GM21528 (cell line): ENCODE data around the gene RPS6KA2.
A peak's percentile ranks its signal among the peaks of the same experiment; 100 is the strongest.
"Not testable (repeated sequence)": the region's sequence is repeated elsewhere in the genome, so short reads cannot be mapped to it uniquely, and the experiment has no call there.

Source experiments
- ATAC-seq: cut with Tn5 transposase; IDR thresholded peaks from one replicate; pipeline ENCODE4 v1.9.1; 2021; ENCODE audit warnings: mild to moderate bottlenecking, moderate library complexity; ENCODE audit not compliant: unreplicated experiment, low FRiP score

The RPS6KA2 gene

GRCh38 chr6:166636191-166636933 lies 9.3 kb upstream of the RPS6KA2 start:
- ATAC-seq: no peak

- ATAC-seq: no peak
Observed at GRCh38 chr6:166635013-166635970, 8.2 kb upstream of the RPS6KA2 start.

DNA sequence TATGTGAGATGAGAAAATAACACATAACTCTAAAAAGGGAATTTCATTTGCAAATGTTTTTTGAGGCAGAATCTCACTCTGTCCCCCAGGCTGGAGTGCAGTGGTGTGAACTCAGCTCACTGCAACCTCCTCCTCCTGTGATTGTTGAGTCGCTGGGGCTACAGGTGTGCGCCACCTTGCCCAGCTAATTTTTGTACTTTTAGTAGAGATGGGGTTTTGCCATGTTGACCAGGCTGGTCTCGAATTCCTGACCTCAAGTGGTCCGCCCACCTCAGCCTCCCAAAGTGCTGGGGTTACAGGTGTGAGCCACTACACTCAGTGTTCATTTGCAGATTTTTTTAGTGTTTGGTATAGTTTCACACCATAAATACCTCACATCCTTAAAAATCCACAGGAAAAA lies 7.5 kb upstream of the RPS6KA2 start:
- not testable (repeated sequence) for ATAC-seq

GRCh38 chr6:166633732-166634535 lies 6.9 kb upstream of the RPS6KA2 start:
- ATAC-seq: no peak

GRCh38 chr6:166632731-166633130 lies 5.7 kb upstream of the RPS6KA2 start:
- no peak for ATAC-seq

GRCh38 chr6:166630462-166630861 lies 3.4 kb upstream of the RPS6KA2 start:
- no peak for ATAC-seq

GRCh38 chr6:166629628-166630027 lies 2.6 kb upstream of the RPS6KA2 start:
- no peak for ATAC-seq

GRCh38 chr6:166627875-166628801 lies 1.1 kb upstream of the RPS6KA2 start:
- peak; percentile 35 for ATAC-seq

DNA sequence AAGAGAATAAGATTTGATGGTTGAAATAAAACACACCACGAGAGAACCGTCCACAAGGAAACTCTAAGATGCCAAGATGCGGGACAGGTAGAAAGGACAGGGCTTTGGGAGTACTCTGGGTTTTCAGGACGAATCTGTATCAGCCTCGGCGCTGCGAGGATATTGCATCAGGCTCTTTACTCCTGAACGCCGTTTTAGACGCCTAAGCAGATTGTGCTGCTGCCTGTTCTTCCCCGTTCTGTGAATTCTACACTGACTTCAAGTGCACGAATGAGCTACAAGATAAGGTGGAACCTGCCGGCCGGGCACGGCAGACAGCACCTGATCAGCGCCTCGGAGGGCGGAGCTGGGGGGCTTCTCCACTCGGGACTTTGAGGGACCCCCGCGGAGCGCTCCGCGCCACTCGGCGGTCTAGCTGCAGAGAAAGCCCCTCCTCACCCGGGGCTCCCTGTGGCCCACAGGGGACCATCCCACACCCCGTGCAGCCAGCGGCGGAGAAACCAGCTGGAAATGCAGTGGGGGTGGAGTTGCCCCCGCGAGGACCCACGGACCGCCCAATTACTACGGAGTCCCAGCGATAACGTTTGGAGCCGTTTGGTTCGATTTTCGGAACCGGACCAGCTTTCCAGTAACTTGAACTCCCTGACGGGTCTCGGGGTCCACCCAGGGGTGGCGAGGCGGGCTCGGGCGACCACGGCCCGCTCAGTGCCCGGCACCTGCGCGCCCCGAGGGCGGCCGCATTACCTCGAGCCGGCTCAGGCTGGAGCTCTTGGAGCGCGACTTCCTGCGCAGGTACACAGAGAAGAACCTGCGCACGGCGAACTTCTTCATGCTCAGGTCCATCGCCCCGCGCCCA lies 646 bp downstream of the RPS6KA2 start:
- peak; percentile 1 for ATAC-seq

DNA sequence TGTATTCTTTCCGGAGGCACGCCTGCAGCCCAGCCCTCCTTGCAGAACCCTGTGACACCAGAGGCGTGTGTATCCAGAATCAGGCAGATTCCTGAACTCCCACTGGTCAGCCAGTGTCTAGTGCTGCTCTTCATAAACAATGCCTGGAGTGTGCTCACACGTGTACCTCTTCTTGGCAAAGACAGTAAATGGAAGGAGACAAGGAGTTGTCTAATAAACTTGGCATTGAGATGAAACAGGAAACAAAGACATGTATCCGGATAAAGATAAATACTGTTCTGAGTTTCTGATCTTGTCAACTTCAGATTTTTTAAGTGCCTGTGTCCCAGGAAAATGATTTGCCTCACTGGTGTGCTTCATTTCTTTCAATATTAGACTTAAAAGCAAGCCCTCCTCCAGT lies 1.7 kb downstream of the RPS6KA2 start:
- ATAC-seq: no peak

DNA sequence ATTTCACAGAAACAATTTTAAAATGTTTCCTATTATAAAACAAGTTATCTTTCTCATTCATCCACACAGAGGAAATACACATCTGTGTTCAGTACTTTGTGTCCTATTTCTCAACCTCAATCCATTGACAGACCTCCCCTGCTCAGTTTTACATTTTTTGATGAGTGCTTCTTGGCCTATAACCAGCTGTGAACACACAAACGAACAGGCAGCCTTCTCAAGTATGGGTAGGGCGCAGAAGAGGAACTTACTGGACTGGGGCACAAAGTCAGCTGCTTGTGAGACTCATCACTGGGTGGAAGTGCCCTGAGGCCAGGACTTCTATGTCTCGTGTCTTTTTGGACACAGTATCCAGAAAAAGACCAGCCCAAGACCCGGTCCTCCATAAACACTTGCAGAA lies 2.8 kb downstream of the RPS6KA2 start:
- ATAC-seq: no peak

DNA sequence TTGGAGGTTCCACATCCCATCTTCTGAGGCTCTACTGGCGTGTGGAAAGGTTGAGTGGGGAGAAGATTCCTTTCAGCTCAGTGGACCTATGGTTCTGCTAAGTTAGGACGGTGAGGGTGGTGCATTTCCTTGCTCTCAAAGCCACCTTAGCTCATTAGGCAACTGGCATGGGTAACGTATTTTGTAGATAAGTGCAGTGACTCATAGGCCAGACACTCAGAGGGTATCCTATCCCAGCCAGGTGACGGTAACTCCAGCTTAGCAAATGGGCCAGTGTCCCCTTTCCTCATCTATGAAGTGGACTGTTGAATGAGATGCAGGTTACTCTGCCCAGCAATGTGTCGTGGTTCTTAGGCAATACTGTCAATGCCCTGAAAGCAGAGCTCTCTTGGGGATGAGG lies 3.7 kb downstream of the RPS6KA2 start:
- no peak for ATAC-seq

- ATAC-seq: no peak
Observed at GRCh38 chr6:166621114-166621540, 5.9 kb downstream of the RPS6KA2 start.

GRCh38 chr6:166620478-166621113 lies 6.5 kb downstream of the RPS6KA2 start:
- ATAC-seq: no peak

DNA sequence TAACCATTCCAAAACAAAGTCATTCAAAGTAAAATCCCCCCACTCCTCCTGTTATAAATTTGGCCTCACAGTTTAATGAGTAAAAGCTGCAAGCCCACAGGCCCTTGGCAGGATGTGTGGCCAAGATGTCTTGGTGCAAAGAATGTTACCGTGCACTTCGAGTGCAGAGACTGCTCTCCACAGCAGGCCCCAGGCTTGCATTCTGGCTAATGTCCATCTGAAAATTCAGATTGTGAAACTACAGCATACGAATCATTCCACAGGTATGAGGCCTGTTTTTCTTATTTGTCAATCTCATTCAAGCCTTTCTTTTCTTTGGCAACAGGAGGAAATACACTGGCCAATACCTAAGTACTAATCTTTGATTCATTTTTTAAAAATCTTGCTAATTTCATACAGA lies 7.1 kb downstream of the RPS6KA2 start:
- ATAC-seq: no peak

DNA sequence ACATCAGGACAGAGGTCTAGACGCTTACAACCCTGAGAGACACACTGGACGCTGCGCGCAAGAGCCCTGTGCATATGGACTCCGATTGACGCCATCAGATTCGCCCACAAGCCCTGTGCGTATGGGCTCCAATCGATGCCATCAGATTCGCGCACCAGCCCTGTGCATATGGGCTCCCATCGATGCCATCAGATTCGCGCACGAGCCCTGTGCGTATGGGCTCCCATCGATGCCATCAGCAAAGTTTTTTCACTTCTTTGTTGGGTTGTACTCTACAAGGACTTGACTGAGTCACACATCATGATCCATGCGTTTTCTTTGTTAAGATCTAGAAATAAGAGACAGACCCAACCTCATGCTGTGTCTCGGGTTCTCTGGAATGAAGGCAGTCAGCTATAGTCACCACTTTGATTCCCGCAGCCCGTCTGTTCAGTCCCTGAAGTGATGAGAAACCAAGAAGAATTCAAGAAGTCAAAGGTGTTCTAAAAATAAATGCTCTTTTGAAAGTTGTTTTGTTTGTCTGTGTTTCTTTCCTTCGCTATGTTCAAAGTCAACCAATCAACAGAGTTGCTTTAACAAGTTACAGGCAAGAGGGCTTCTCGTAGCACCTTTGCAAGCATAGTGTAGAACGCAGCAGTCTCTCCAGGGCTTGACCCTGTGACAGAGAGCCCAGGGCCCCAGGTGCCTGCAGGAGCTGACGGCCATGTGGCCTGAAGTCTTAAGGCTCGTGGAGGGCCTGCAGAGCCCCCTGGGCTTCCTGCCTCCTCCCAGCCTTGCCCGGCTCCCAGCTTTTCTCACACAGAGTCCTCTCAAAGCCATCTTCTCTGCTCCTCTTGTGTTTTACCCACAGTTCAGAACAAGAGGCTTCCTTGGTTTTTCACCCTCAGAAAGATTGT lies 7.9 kb downstream of the RPS6KA2 start:
- no peak for ATAC-seq

- ATAC-seq: no peak
Observed at GRCh38 chr6:166618251-166618650, 8.8 kb downstream of the RPS6KA2 start.
